GM12892 (cell line): ENCODE measurements around the gene WDFY1.

ENCODE experiments used
- DNase-seq: peaks from one replicate; pipeline ENCODE4 v3.0.0; 2011; ENCODE audit not compliant: insufficient read length
- FAIRE-seq: peaks from 2 replicates; lab custom pipeline; 2011; peaks lifted over from hg19 to GRCh38; lab: Jason Lieb, UNC
- POLR2A ChIP-seq: IDR thresholded peaks from 2 replicates; pipeline ENCODE4 v1.6.1; 2011; ENCODE audit warnings: low read depth, low read length, control low read depth
- POLR2AphosphoS5 ChIP-seq: IDR thresholded peaks from 2 replicates; pipeline ENCODE4 v1.6.1; 2011; ENCODE audit warnings: low read depth, low read length, control low read depth
- TAF1 ChIP-seq: IDR thresholded peaks from 2 replicates; pipeline ENCODE4 v1.6.1; 2011; ENCODE audit warnings: low read depth, mild to moderate bottlenecking, control low read depth, low read length, borderline replicate concordance

The WDFY1 gene

GRCh38 chr2:223860809-223861738 lies 84.1 kb downstream of the WDFY1 start:
- TF ChIP-seq TAF1, result no peak
- no peak for TF ChIP-seq POLR2AphosphoS5
- TF ChIP-seq POLR2A, result no peak
- FAIRE-seq (no peak), DNase-seq (no peak)

DNA sequence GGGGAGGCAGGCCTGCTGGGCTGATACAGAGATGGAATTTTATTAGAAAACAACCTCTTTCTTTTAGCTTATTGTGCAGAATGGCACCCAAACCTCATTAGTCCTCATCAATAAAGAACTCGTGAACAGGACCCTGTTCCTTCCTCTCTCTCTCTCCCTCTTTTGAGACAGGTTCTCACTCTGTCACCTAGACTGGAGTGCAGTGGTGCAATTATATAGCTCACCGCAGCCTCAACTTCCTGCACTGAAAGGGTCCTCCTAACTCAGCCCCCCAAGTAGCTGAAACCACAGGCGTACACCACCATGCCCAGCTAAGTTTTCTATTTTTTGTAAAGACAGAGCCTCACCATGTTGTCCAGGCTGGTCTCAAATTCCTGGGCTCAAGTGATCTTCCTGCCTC lies 86.1 kb downstream of the WDFY1 start:
- no peak for DNase-seq
- no peak for FAIRE-seq
- TF ChIP-seq TAF1, result no peak
- no peak for TF ChIP-seq POLR2AphosphoS5
- TF ChIP-seq POLR2A, result no peak

DNA sequence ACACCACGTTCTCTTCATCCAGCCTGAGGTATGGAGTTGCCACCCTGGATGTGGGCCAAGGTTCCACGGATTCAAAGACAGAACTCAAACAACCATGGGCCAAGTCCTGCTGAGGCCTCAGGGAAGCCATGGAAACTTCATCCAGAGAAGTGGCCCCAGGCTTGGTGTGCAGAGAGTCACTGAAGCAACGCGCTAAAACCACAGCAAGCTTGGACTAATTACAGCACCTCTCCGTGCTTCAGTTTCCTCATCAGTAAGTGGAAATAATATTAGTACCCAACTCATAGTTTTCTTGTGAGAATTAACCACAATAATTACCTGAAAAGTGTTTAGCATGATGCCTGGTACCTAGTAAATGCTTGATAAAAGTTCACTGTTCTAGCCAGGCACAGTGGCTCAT lies 88.6 kb downstream of the WDFY1 start:
- no peak for FAIRE-seq
- DNase-seq, result no peak
- TF ChIP-seq POLR2A (no peak), TAF1 (no peak), POLR2AphosphoS5 (no peak)

DNA sequence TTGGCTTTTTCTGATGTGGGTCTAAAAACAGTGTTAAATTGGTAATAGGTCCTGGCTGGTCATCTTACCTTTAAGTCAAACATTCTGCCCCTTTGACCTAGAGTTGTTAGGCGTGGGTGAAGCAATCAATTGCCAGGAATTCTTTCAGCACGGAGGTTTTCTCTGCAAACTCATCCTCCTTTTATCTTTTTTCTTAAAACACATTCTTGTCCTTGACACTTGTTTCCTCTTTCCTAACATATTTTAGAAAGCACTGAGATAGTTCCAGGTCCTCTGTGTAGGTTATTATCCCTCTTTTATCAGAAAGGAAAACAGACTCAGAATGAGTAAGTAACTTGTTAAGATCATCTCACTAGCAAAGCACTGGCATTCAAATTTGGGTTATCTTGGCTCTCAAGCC lies 89.1 kb downstream of the WDFY1 start:
- no peak for FAIRE-seq
- no peak for DNase-seq
- TF ChIP-seq POLR2AphosphoS5, result no peak
- no peak for TF ChIP-seq TAF1
- no peak for TF ChIP-seq POLR2A

GRCh38 chr2:223855426-223855825 lies 89.7 kb downstream of the WDFY1 start:
- FAIRE-seq (no peak), DNase-seq (no peak)
- no peak for TF ChIP-seq POLR2AphosphoS5
- TF ChIP-seq TAF1, result no peak
- TF ChIP-seq POLR2A, result no peak

DNA sequence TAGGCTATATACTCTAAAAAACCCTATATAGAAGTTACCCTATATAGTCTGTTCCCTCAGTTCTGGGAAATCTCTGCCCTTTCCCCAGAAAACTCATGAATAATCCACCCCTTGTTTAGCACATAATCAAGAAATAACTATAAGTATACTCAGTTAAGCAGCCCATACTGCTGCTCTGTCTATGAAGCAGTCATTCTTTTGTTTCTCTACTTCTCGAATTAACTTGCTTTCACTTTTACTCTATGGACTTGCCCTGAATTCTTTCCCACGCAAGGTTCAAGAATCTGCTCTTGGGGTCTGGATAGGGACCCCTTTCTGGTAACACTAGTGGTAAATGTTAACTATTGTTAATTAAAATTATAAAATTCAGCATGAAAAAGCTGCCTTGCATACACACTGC lies 90.4 kb downstream of the WDFY1 start:
- TF ChIP-seq TAF1, result no peak
- TF ChIP-seq POLR2AphosphoS5, result no peak
- no peak for TF ChIP-seq POLR2A
- FAIRE-seq, result no peak
- DNase-seq, result no peak

GRCh38 chr2:223853425-223853837 lies 91.7 kb downstream of the WDFY1 start:
- FAIRE-seq (no peak), DNase-seq (no peak)
- TF ChIP-seq TAF1 (no peak), POLR2AphosphoS5 (no peak), POLR2A (no peak)

- DNase-seq (no peak), FAIRE-seq (no peak)
- TF ChIP-seq POLR2AphosphoS5 (no peak), POLR2A (no peak), TAF1 (no peak)
Measured at GRCh38 chr2:223852281-223852795, 92.8 kb downstream of the WDFY1 start.

GRCh38 chr2:223847410-223847809 lies 97.7 kb downstream of the WDFY1 start:
- DNase-seq, result no peak
- FAIRE-seq, result no peak
- TF ChIP-seq POLR2A (no peak), TAF1 (no peak), POLR2AphosphoS5 (no peak)

- FAIRE-seq, result no peak
- TF ChIP-seq POLR2AphosphoS5 (no peak), POLR2A (no peak), TAF1 (no peak)
- DNase-seq, result no peak
Measured at GRCh38 chr2:223846515-223846914, 98.6 kb downstream of the WDFY1 start.

DNA sequence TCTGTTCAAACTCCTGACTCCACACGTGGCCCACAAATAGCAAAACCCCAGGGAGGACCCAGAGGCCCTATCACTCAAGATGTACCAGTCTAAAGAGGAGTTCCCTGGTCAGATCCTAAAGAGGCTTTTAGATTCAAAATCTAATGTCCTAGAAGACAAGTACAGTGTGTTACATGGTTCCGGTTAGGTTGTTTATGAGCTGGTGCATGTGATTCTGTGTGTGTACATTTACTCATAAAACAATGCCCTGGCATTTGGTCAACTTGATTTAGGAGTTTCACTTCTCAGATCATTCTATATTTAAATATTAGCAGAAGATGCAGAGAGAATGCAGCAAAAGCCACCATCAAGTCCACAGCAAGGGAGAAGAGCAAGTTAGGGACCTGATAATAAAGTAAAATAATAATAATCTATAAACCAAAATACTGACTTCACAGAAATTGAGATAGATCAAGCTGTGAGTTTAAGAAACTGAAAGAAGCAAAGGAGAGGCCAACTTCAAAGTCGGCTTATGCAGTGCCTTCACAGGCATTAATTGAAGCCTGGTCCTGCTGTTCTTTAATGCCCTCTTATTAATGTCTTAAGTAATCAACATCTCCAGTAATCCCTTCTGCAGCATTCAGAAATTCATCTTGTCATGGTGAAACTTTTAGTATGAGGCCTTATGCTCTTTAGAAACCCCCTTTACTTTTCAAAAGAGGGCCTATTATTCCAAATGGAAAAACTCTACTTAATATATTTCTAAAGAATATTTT lies 103.5 kb downstream of the WDFY1 start:
- no peak for DNase-seq
- TF ChIP-seq TAF1, result no peak
- no peak for TF ChIP-seq POLR2A
- TF ChIP-seq POLR2AphosphoS5, result no peak
- peak; percentile 44 for FAIRE-seq
